Activated CD4-positive, alpha-beta memory T cell treated with anti-CD3 and anti-CD28 coated beads for 36 hours (primary cell): ENCODE measurements around the gene ZKSCAN5. TPM values are rescaled to one million over a fixed set of nuclear protein-coding genes. Genes with fewer than 3 reads are reported as not detected.
"Not testable (repeated sequence)": the region's sequence is repeated elsewhere in the genome, so short reads cannot be mapped to it uniquely, and the experiment has no call there.

Experiments used
- CTCF ChIA-PET: fragments of 350-600 bp; sonication (Branson Sonifier 250); formaldehyde crosslinking; loops from one replicate; lab custom pipeline; 2021; ENCODE audit warnings: antibody characterized with exemption, inconsistent platforms; lab: Charles Lee
- POLR2A ChIA-PET: fragments of 350-600 bp; sonication (Branson Sonifier 250); formaldehyde crosslinking; loops from one replicate; lab custom pipeline; 2021; ENCODE audit warnings: antibody characterized with exemption; lab: Charles Lee
- DNase-seq: peaks from one replicate; pipeline ENCODE4 v3.0.0-alpha.2; 2020
- H3K27ac Mint-ChIP-seq: one replicate; pipeline ENCODE4 v1.8.0; 2021; ENCODE audit warnings: mixed read lengths
- H3K27me3 Mint-ChIP-seq: one replicate; pipeline ENCODE4 v1.8.0; 2021; ENCODE audit warnings: mixed read lengths
- H3K36me3 Mint-ChIP-seq: one replicate; pipeline ENCODE4 v1.8.0; 2021; ENCODE audit warnings: mixed read lengths
- H3K4me1 Mint-ChIP-seq: one replicate; pipeline ENCODE4 v1.8.0; 2021; ENCODE audit warnings: low read depth, mixed read lengths
- H3K4me3 Mint-ChIP-seq: one replicate; pipeline ENCODE4 v1.8.0; 2021; ENCODE audit warnings: mild to moderate bottlenecking, mixed read lengths
- H3K9me3 Mint-ChIP-seq: one replicate; pipeline ENCODE4 v1.8.0; 2021; ENCODE audit warnings: mixed read lengths
- intact Hi-C: fragments of 100-400 bp; cut with micrococcal nuclease; formaldehyde crosslinking; loops from one replicate; pipeline ENCODE4 v1.15.1; 2023
- total RNA-seq, 2 experiments: library from RNA; stranded (reverse); gene quantifications; one replicate each; pipeline ENCODE4 v1.2.3, GENCODE V29; 2021

ZKSCAN5 gene
- total RNA-seq, 2 experiments from 2014 or later, result 7.6 to 7.7 TPM

DNA sequence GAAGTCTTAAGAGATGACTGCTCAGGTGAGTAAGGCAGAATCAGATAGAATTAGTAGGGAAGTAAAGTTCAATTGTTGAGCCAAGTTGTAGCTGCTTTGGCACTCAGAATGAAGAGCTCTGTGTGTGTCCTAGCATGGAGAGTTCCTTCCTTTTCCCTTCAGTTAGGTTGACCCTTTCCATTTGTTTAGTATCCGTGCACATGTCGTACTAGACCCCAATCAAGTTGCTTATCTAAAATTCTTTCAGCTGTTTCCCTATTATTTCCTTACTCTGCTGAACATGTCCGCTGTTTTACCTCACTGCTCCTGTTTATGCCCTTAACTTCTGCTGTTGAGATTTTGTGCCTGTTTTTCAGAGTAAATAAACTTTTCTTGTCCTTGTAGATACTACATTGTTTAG lies 67.3 kb downstream of the ZKSCAN5 start:
- intact Hi-C loops, result no loop called here
- H3K27ac Mint-ChIP-seq, result no peak overlapping the region

DNA sequence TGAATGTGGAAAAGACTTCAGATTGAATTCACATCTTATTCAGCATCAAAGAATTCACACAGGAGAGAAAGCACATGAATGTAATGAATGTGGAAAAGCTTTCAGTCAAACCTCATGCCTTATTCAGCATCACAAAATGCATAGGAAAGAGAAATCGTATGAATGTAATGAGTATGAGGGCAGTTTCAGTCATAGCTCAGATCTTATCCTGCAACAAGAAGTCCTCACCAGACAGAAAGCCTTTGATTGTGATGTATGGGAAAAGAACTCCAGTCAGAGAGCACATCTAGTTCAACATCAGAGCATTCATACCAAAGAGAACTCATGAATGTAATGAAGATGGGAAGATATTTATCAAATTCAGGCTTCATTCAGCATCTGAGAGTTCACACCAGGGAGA lies 68.8 kb downstream of the ZKSCAN5 start:
- Mint-ChIP-seq H3K4me3 (no peak overlapping the region), H3K9me3 (no peaks in the 10 kb centered on the region), H3K27ac (no peak overlapping the region), H3K4me1 (peaks cover 3% of the 10 kb centered on the region), H3K36me3 (peaks cover 27% of the 10 kb centered on the region), H3K27me3 (no peaks in the 10 kb centered on the region)
- intact Hi-C loops, result no loop called here
- no peak for DNase-seq
- POLR2A ChIA-PET, result no interaction called here
- CTCF ChIA-PET, result no interaction called here

More for the DNA sequence above, 67.3 kb downstream of the ZKSCAN5 start:
- no peak overlapping the region for H3K4me3 Mint-ChIP-seq
- no peaks in the 10 kb centered on the region for H3K27me3 Mint-ChIP-seq
- DNase-seq, result no peak
- H3K4me1 Mint-ChIP-seq, result no peaks in the 10 kb centered on the region
- no peaks in the 10 kb centered on the region for H3K9me3 Mint-ChIP-seq
- POLR2A ChIA-PET, result no interaction called here
- CTCF ChIA-PET, result no interaction called here
- peaks cover 29% of the 10 kb centered on the region for H3K36me3 Mint-ChIP-seq

DNA sequence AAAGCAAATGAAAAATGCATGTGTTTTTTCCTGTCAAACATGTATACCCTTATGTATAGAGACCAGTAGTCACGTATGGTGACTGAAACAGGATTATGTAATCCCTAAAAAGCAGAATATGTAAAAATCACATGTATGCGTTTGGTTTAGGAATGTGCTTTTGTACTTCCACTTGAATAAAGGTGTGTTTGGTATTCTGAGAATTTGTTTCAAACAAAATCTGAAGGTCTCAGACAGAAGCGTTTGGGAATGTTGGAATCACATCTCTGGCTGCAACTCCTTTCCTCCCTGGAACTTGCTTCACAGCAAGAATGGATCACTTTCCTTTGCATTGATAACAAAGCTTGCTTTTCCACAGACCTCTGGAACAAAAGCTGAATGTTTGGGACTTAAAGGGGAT lies 71.8 kb downstream of the ZKSCAN5 start:
- intact Hi-C loops, result no loop called here
- CTCF ChIA-PET, result no interaction called here
- no peak overlapping the region for H3K4me3 Mint-ChIP-seq
- H3K4me1 Mint-ChIP-seq, result peaks cover 11% of the 10 kb centered on the region
- POLR2A ChIA-PET, result no interaction called here
- no peaks in the 10 kb centered on the region for H3K27me3 Mint-ChIP-seq
- H3K36me3 Mint-ChIP-seq, result peaks cover 21% of the 10 kb centered on the region
- H3K27ac Mint-ChIP-seq, result no peak overlapping the region
- no peaks in the 10 kb centered on the region for H3K9me3 Mint-ChIP-seq
- DNase-seq, result no peak

DNA sequence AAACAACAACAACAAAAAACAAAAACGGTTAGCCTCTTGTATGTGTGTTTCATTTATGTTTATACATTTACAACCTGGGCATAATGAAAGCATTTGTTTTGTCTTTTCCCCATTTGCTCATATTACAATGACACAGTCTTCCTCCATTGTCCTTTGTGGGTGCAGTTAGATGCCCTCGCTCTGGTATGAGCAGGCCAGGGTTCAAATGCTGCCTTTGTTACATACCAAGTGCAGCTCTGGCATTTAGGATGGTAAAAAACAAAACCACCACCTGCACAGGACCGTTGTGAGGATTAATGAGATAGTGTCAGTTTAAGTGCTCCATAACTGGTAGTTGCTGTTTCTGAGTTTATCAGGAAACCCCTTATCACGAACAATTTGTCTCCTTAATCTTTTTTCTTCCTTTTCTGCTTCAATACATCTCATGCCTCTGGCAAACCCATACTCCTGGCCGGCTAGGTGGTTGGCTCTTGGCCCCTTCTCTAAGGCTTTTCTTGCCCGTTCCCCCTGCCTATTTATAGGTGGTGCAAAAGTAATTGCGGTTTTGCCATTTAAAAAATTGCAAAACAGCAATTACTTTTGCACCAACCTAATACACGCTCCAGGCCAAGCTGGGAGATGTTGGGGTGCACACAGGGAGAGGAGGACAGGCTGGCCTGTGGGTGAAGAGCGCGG lies 75.0 kb downstream of the ZKSCAN5 start:
- Mint-ChIP-seq H3K4me3 (peak overlapping the region; percentile 78), H3K4me1 (peaks cover 12% of the 10 kb centered on the region), H3K9me3 (no peaks in the 10 kb centered on the region), H3K36me3 (no peaks in the 10 kb centered on the region), H3K27ac (no peak overlapping the region), H3K27me3 (no peaks in the 10 kb centered on the region)
- intact Hi-C loops, result no loop called here
- ChIA-PET POLR2A (interaction anchor here (1.4 kb wide), 1 partner anchor 37 kb away, joined by 4 read pairs; the partner anchor contains the start of gene ZSCAN25), CTCF (no interaction called here)
- no peak for DNase-seq

DNA sequence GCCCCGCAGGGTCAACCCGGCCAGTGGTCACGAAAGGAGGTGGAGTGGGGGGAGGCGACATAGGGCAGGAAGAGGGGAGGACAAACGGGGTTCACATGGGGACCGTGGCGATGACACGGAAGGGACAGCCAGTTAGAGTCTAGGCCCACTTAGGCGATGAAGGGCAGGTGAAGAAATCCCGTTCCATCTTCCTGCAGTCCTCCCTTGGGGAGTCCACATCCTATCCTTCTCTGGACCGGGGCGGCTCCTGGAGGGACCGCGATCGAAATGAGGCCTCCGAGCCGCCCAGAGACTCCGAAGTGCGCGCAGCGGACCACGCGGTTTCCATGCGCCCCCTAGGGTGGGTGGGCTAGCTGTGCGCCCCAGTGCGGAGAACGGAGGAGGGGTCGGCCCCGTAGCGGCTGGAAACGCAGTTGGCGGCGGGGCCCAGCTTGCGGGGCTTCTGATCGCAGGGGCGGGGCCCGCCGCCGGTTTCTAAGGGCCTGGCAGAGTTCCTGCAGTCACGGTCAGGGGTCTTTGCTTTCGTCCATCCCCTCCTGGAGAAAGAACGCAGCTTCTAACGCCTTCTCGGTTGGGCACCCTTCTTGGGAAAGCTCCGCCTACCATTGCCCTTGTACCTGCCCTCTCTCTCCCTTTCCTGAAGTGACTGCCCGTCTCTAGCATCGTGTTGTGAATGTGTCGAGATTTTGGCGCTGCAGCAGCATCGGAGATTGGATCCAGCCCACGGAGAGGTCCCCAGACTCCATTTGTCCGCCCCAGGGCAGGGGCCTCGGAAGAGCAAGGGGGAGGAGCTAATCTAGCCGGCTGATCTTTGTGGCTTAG lies 75.7 kb downstream of the ZKSCAN5 start:
- peaks cover 12% of the 10 kb centered on the region for H3K4me1 Mint-ChIP-seq
- H3K4me3 Mint-ChIP-seq, result peak overlapping the region; percentile 78
- no peaks in the 10 kb centered on the region for H3K9me3 Mint-ChIP-seq
- CTCF ChIA-PET, result interaction anchor here (0.7 to 1.1 kb wide), 3 partner anchors 18 to 55 kb away, joined by 3 read pairs; partner anchors contain the start of gene TMEM225B
- POLR2A ChIA-PET, result interaction anchor here (1.4 kb wide), 1 partner anchor 36 kb away, joined by 4 read pairs; the partner anchor contains the start of gene ZSCAN25
- peak; percentile 64 for DNase-seq
- H3K27ac Mint-ChIP-seq, result no peak overlapping the region
- H3K36me3 Mint-ChIP-seq, result no peaks in the 10 kb centered on the region
- H3K27me3 Mint-ChIP-seq, result no peaks in the 10 kb centered on the region
- intact Hi-C loops, result no loop called here

DNA sequence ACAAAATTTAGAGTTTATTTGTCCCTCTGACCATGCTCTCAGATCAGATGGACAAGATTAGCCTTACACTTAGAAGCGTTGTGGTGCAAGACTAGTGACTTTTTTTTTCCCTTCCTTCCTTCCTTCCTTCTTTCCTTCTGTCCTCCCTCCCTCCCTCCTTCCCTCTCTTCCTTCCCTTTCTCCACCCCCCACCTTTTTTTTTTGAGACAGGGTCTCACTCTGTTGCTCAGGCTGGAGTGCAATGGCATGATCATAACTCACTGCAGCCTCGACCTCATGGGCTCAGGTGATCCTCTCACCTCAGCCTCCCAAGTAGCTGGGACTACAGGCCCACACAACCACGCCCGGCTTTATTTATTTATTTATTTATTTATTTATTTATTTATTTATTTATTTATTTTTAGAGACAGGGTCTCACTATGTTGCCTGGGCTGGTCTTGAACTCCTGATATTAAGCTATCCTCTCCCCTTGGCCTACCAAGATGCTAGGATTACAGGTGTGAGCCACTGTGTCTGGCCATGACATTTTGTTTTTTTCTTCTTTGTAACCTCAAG lies 76.4 kb downstream of the ZKSCAN5 start:
- intact Hi-C loops, H3K27me3 Mint-ChIP-seq, H3K36me3 Mint-ChIP-seq, DNase-seq, H3K9me3 Mint-ChIP-seq, H3K27ac Mint-ChIP-seq: not testable (repeated sequence)
- POLR2A ChIA-PET, result interaction anchor here (1.4 kb wide), 1 partner anchor 36 kb away, joined by 4 read pairs; the partner anchor contains the start of gene ZSCAN25
- CTCF ChIA-PET, result interaction anchor here (0.7 to 1.1 kb wide), 3 partner anchors 17 to 55 kb away, joined by 3 read pairs; partner anchors contain the start of gene TMEM225B
- Mint-ChIP-seq H3K4me3 (peak overlapping the region; percentile 78), H3K4me1 (peaks cover 12% of the 10 kb centered on the region)

Other genes starting within 250 kb of the ZKSCAN5 start
- not detected for gene MYH16, start 231.8 kb upstream of the ZKSCAN5 start, total RNA-seq
- gene ARPC1A, start 178.8 kb upstream of the ZKSCAN5 start, total RNA-seq, result 10 to 100 TPM; 66.9 to 70.0 TPM
- 100 to 1,000 TPM; 432 to 435 TPM for gene ARPC1B, start 129.9 kb upstream of the ZKSCAN5 start, total RNA-seq
- 100 to 1,000 TPM; 149 to 162 TPM for gene PDAP1, start 96.1 kb upstream of the ZKSCAN5 start, total RNA-seq
- gene BUD31, start 95.7 kb upstream of the ZKSCAN5 start, total RNA-seq, result 100 to 1,000 TPM; 143 to 149 TPM
- 1 to 10 TPM; 7.4 TPM for gene PTCD1, start 65.9 kb upstream of the ZKSCAN5 start, total RNA-seq
- gene CPSF4, start 65.7 kb upstream of the ZKSCAN5 start, total RNA-seq, result 10 to 100 TPM; 57.7 to 60.3 TPM
- 100 to 1,000 TPM; 366 to 374 TPM for gene ATP5MF, start 38.5 kb upstream of the ZKSCAN5 start, total RNA-seq
- 10 to 100 TPM; 14.2 to 15.6 TPM for gene ZNF789, start 31.8 kb upstream of the ZKSCAN5 start, total RNA-seq
- gene ZNF394, start 4.4 kb upstream of the ZKSCAN5 start, total RNA-seq, result 10 to 100 TPM; 26.2 to 27.7 TPM
- gene FAM200A, start 47.5 kb downstream of the ZKSCAN5 start, total RNA-seq, result 1 to 10 TPM; 4.0 to 4.8 TPM
- gene ZNF655, start 54.0 kb downstream of the ZKSCAN5 start, total RNA-seq, result 10 to 100 TPM; 47.9 to 49.8 TPM
- 1 to 10 TPM in 1 of 2 experiments, under 1 TPM in 1; 0.87 to 1.2 TPM for gene TMEM225B, start 93.6 kb downstream of the ZKSCAN5 start, total RNA-seq
- 10 to 100 TPM; 15.9 to 20.3 TPM for gene ZSCAN25, start 112.3 kb downstream of the ZKSCAN5 start, total RNA-seq
- gene CYP3A5, start 175.3 kb downstream of the ZKSCAN5 start, total RNA-seq, result not detected
- gene CYP3A7, start 230.5 kb downstream of the ZKSCAN5 start, total RNA-seq, result not detected